ENCODE data around the gene B3GNT3. TPM values are rescaled to one million over a fixed set of nuclear protein-coding genes. Genes with fewer than 3 reads are reported as not detected.

B3GNT3 gene
- total and polyA plus RNA-seq, 2 of the 4 experiments (the other 2 are of a cell fraction) = not detected

DNA sequence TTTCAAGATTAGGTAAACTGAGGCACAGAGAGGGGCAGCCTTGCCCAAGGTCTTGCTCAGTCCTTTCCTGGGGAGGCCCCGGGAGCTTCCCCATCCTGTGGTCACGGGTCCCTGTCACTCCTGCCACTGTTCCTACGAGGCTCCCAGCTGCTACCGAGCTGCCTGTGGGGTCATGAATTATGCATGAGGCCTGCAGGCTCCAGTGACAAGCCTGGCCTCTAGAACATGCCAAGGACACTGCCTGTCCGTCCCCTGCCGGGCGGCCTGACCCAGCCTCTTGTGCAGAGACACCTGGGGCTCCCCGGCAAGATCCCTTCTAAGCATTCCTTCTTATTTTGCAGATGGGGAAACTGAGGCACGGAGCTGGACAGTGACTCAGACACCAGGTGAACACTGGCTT is 41.0 kb upstream of the B3GNT3 start:
- Histone ChIP-seq H4K91ac (ENCODE audit: insufficient read depth, low read depth, low read length) (no peak overlapping the region), H2BK120ac (ENCODE audit: low read depth, low read length) (no peak overlapping the region), H2AK5ac (ENCODE audit: low read depth, low read length) (no peak overlapping the region), H3K4me2 (ENCODE audit: low read depth, low read length) (no peak overlapping the region), H3K14ac (replicated peaks; ENCODE audit: low read depth, low read length) (no peak overlapping the region), H3K4ac (ENCODE audit: low read depth, low read length) (no peak overlapping the region), H2BK5ac (ENCODE audit: low read depth, low read length, poor library complexity, severe bottlenecking) (no peak overlapping the region), H3K4me3 (ENCODE audit: insufficient read depth, low read depth, low read length) (no peak overlapping the region), H3K56ac (ENCODE audit: extremely low read depth, insufficient read depth, low read length) (no peak overlapping the region), H4K5ac (ENCODE audit: low read depth, low read length) (no peak overlapping the region), H3K36me3 (ENCODE audit: control insufficient read depth, insufficient read depth, low read length) (no peaks in the 10 kb centered on the region), H2BK15ac (ENCODE audit: low read depth, low read length) (no peak overlapping the region), H3K23ac (ENCODE audit: low read depth, low read length) (no peak overlapping the region), H3K4me1 (ENCODE audit: control insufficient read depth, insufficient read depth, low read length) (no peaks in the 10 kb centered on the region), H4K8ac (ENCODE audit: low read depth in 2 of 2, low read length in 2 of 2) (no peak overlapping the region), H3K27ac (ENCODE audit: insufficient read depth, low read length) (no peak overlapping the region), H3K9ac (ENCODE audit: low read depth, low read length) (no peak overlapping the region), H3K9me1 (ENCODE audit: insufficient read depth, low read length) (no peaks in the 10 kb centered on the region), H3K79me1 (ENCODE audit: low read depth in 1 of 2, low read length in 2 of 2) (no peaks in the 10 kb centered on the region), H2BK20ac (ENCODE audit: low read depth, low read length) (no peak overlapping the region), H4K20me1 (ENCODE audit: insufficient read depth, low read length) (no peaks in the 10 kb centered on the region), H2AFZ (replicated peaks; ENCODE audit: low read length, poor library complexity) (peak overlapping the region; percentile 3), H3K18ac (ENCODE audit: low read depth, low read length) (no peak overlapping the region), H3K9me3 (ENCODE audit: control insufficient read depth, insufficient read depth, low read length) (no peaks in the 10 kb centered on the region), H2AK9ac (replicated peaks; ENCODE audit: low read depth, low read length, poor library complexity) (no peak overlapping the region), H3K27me3 (ENCODE audit: control insufficient read depth, insufficient read depth, low read length) (peaks cover 12% of the 10 kb centered on the region; the same call in 1 of the 2 replicates)
- dilution Hi-C loops (cut with HindIII; ENCODE audit: low sequenced_read_pairs, unreplicated experiment) (no loop called here), intact Hi-C loops (cut with micrococcal nuclease) (no loop called here), in situ Hi-C loops (cut with MboI; ENCODE audit: low sequenced_read_pairs) (no loop called here)
- POLR2A ChIA-PET (ENCODE audit: unreplicated experiment) = no interaction called here
- DNase-seq (no peak), ATAC-seq (ENCODE audit: low read depth) (no peak)
- TF ChIP-seq USF2 (IDR thresholded peaks at IDR 0.05; ENCODE audit: low read depth, low read length) (no peak), MXI1 (IDR thresholded peaks at IDR 0.05; ENCODE audit: borderline replicate concordance, low read depth, low read length) (no peak), NFE2L2 (IDR thresholded peaks at IDR 0.05; ENCODE audit: low read depth, low read length) (no peak), RAD21 (IDR thresholded peaks at IDR 0.05; ENCODE audit: low read length) (no peak), CHD1 (IDR thresholded peaks at IDR 0.05; ENCODE audit: low read depth, low read length) (no peak), RCOR1 (IDR thresholded peaks at IDR 0.05; ENCODE audit: insufficient replicate concordance, low read length) (no peak), CTCF (conservative IDR thresholded peaks at IDR 0.05; ENCODE audit: low read depth, low read length) (no peak), POLR2A (IDR thresholded peaks at IDR 0.05; ENCODE audit: low read depth, low read length) (no peak), MAZ (IDR thresholded peaks at IDR 0.05; ENCODE audit: borderline replicate concordance, low read depth, low read length) (no peak), CEBPB (IDR thresholded peaks at IDR 0.05; ENCODE audit: low read depth, low read length) (no peak), FOS (IDR thresholded peaks at IDR 0.05; ENCODE audit: low read depth, low read length) (no peak), RFX5 (IDR thresholded peaks at IDR 0.05; ENCODE audit: low read depth, low read length) (no peak), MAFK (IDR thresholded peaks at IDR 0.05; ENCODE audit: low read depth, low read length) (no peak), BHLHE40 (IDR thresholded peaks at IDR 0.05; ENCODE audit: low read depth, low read length) (no peak), SMC3 (IDR thresholded peaks at IDR 0.05; ENCODE audit: low read depth, low read length) (no peak)
- TF ChIP-seq, protein P1, sequence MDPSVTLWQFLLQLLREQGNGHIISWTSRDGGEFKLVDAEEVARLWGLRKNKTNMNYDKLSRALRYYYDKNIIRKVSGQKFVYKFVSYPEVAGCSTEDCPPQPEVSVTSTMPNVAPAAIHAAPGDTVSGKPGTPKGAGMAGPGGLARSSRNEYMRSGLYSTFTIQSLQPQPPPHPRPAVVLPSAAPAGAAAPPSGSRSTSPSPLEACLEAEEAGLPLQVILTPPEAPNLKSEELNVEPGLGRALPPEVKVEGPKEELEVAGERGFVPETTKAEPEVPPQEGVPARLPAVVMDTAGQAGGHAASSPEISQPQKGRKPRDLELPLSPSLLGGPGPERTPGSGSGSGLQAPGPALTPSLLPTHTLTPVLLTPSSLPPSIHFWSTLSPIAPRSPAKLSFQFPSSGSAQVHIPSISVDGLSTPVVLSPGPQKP (IDR thresholded peaks at IDR 0.05; ENCODE audit: borderline replicate concordance, low read depth, low read length) = no peak
- CTCF ChIA-PET = interaction anchor here (1.8 kb wide), 1 partner anchor 12 kb away, joined by 4 read pairs; no protein-coding TSS in a partner anchor
- BruUV-seq (replicated peaks) = no TSS peak
- no CpG with 5 or more reads among the region's 9 CpGs for WGBS, 2 experiments (ENCODE audit: extremely low coverage in 2 of 2, insufficient read length in 1 of 2)
